HEK293 (cell line): Measurements from ENCODE around the gene BCDIN3D.

Experiments
- ZBTB7A ChIP-seq: fragments of 450-650 bp; formaldehyde crosslinking; IDR thresholded peaks from 2 replicates; pipeline ENCODE4 v1.5.1; 2016; ENCODE audit warnings: low read depth, missing biosample characterization, missing genetic modification characterization
- ZEB2 ChIP-seq: fragments of 450-650 bp; formaldehyde crosslinking; IDR thresholded peaks from 2 replicates; pipeline ENCODE4 v1.5.1; 2016; ENCODE audit warnings: missing biosample characterization, missing genetic modification characterization
- ZNF140 ChIP-seq: fragments of 450-650 bp; formaldehyde crosslinking; IDR thresholded peaks from 2 replicates; pipeline ENCODE4 v1.5.1; 2016; ENCODE audit warnings: missing biosample characterization, missing genetic modification characterization
- ZNF391 ChIP-seq: fragments of 450-650 bp; formaldehyde crosslinking; IDR thresholded peaks from 2 replicates; pipeline ENCODE4 v1.5.1; 2016; ENCODE audit warnings: low read depth, missing biosample characterization, missing genetic modification characterization, borderline replicate concordance
- TF ChIP-seq, protein P1 (sequence below): fragments of 450-650 bp; formaldehyde crosslinking; IDR thresholded peaks from 2 replicates; pipeline ENCODE4 v1.5.1; 2017; ENCODE audit warnings: missing biosample characterization, mild to moderate bottlenecking, missing genetic modification characterization, moderate library complexity
- TF ChIP-seq, protein P2 (sequence below): fragments of 450-650 bp; formaldehyde crosslinking; IDR thresholded peaks from 2 replicates; pipeline ENCODE4 v1.5.1; 2016; ENCODE audit warnings: missing biosample characterization, missing genetic modification characterization
- TF ChIP-seq, protein P3 (sequence below): fragments of 450-650 bp; formaldehyde crosslinking; IDR thresholded peaks from 2 replicates; pipeline ENCODE4 v1.5.1; 2016; ENCODE audit warnings: missing biosample characterization, missing genetic modification characterization
- TF ChIP-seq, protein P4 (sequence below): fragments of 450-650 bp; formaldehyde crosslinking; IDR thresholded peaks from 2 replicates; pipeline ENCODE4 v1.5.1; 2016; ENCODE audit warnings: missing biosample characterization, missing genetic modification characterization
- TF ChIP-seq, protein P5 (sequence below): fragments of 450-650 bp; formaldehyde crosslinking; optimal IDR thresholded peaks from 2 replicates; pipeline ENCODE3; 2016; ENCODE audit warnings: missing biosample characterization, mild to moderate bottlenecking, missing genetic modification characterization

DNA sequence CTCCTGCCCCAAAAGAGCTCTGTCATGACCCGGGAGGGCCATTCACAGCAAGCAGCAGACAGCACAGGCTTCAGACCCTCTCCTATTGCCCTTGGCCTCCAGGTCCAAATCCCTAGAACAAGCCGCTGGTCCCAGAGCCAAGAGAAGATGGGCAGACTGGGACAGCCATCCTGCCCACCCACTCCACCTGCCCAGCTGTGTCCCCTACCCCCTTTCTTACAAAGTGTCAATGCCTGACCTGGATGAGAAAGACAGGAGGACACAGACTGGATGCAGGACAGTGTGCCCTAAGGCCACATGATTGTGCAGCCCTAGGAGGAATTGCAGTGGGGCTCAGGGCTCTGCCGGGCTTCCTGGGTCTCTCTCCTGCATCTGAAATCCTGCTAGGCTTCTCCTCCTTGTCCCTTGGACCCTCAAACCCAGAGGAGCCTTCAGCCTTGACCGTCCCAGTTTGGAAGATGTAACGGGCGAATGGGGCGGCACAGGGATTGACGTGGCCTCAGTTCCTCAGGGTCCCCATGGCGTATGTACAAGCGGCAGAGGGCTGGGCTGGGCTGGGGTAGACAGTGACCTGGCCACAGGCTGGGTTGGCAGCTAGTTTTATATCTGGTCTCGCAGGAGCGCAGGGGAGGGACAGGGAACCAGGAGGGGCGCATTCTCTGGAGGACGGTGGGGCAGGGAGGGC, 27.1 kb upstream of the BCDIN3D start:
- TF ChIP-seq ZNF140 (no peak), ZEB2 (tag by site-specific recombination) (no peak), ZBTB7A (tag by site-specific recombination) (no peak), ZNF391 (tag by site-specific recombination) (no peak)
- TF ChIP-seq, protein P1, sequence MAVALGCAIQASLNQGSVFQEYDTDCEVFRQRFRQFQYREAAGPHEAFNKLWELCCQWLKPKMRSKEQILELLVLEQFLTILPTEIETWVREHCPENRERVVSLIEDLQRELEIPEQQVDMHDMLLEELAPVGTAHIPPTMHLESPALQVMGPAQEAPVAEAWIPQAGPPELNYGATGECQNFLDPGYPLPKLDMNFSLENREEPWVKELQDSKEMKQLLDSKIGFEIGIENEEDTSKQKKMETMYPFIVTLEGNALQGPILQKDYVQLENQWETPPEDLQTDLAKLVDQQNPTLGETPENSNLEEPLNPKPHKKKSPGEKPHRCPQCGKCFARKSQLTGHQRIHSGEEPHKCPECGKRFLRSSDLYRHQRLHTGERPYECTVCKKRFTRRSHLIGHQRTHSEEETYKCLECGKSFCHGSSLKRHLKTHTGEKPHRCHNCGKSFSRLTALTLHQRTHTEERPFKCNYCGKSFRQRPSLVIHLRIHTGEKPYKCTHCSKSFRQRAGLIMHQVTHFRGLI (tag by site-specific recombination): no peak
- TF ChIP-seq, protein P2, sequence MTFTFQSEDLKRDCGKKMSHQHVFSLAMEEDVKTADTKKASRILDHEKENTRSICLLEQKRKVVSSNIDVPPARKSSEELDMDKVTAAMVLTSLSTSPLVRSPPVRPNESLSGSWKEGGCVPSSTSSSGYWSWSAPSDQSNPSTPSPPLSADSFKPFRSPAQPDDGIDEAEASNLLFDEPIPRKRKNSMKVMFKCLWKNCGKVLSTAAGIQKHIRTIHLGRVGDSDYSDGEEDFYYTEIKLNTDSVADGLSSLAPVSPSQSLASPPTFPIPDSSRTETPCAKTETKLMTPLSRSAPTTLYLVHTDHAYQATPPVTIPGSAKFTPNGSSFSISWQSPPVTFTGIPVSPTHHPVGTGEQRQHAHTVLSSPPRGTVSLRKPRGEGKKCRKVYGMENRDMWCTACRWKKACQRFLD (tag by site-specific recombination): no peak
- TF ChIP-seq, protein P3, sequence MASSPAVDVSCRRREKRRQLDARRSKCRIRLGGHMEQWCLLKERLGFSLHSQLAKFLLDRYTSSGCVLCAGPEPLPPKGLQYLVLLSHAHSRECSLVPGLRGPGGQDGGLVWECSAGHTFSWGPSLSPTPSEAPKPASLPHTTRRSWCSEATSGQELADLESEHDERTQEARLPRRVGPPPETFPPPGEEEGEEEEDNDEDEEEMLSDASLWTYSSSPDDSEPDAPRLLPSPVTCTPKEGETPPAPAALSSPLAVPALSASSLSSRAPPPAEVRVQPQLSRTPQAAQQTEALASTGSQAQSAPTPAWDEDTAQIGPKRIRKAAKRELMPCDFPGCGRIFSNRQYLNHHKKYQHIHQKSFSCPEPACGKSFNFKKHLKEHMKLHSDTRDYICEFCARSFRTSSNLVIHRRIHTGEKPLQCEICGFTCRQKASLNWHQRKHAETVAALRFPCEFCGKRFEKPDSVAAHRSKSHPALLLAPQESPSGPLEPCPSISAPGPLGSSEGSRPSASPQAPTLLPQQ: no peak
- TF ChIP-seq, protein P4, sequence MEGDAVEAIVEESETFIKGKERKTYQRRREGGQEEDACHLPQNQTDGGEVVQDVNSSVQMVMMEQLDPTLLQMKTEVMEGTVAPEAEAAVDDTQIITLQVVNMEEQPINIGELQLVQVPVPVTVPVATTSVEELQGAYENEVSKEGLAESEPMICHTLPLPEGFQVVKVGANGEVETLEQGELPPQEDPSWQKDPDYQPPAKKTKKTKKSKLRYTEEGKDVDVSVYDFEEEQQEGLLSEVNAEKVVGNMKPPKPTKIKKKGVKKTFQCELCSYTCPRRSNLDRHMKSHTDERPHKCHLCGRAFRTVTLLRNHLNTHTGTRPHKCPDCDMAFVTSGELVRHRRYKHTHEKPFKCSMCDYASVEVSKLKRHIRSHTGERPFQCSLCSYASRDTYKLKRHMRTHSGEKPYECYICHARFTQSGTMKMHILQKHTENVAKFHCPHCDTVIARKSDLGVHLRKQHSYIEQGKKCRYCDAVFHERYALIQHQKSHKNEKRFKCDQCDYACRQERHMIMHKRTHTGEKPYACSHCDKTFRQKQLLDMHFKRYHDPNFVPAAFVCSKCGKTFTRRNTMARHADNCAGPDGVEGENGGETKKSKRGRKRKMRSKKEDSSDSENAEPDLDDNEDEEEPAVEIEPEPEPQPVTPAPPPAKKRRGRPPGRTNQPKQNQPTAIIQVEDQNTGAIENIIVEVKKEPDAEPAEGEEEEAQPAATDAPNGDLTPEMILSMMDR (tag by site-specific recombination): no peak
- TF ChIP-seq, protein P5, sequence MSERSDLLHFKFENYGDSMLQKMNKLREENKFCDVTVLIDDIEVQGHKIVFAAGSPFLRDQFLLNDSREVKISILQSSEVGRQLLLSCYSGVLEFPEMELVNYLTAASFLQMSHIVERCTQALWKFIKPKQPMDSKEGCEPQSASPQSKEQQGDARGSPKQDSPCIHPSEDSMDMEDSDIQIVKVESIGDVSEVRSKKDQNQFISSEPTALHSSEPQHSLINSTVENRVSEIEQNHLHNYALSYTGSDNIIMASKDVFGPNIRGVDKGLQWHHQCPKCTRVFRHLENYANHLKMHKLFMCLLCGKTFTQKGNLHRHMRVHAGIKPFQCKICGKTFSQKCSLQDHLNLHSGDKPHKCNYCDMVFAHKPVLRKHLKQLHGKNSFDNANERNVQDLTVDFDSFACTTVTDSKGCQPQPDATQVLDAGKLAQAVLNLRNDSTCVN (tag by site-specific recombination): no peak
